Measurements from ENCODE around the gene GRIN2C. TPM values are rescaled to one million over a fixed set of nuclear protein-coding genes. Genes with fewer than 3 reads are reported as not detected.

The GRIN2C gene
- total and polyA plus RNA-seq, 2 donors (not counting 3 experiments of a cell fraction or from before 2014, with no cell fraction given): 0.04 to 0.60 TPM

DNA sequence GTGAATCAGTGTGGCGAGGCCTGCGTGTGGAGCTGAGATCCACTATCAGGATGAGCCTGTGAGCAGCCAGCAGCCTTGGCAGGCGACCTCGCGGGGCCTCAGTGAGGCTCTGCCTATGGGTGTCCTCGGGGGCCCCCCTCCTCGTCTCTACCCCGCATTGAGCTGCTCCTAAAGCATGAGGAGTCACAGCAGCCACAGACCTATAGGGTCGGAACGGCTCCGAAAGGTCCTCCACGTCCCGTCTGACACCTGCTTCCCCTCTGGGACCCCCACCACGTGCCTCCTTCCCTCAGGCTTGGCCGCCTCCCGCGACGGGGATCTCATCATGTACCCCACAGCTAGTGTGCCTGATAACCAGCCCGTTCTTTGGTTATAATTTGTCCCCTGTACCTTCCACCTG lies 28.8 kb downstream of the GRIN2C start:
- H3K27ac ChIP-seq (ENCODE audit: insufficient read depth, low read depth, low read length): no peak overlapping the region
- peaks cover 6% of the 10 kb centered on the region for H3K4me1 ChIP-seq (ENCODE audit: control insufficient read depth, extremely low read depth, insufficient read depth, low read length)
- no peaks in the 10 kb centered on the region for H4K20me1 ChIP-seq (replicated peaks; ENCODE audit: control insufficient read depth, extremely low read depth, insufficient read depth, low read length)
- no peaks in the 10 kb centered on the region for H3K9me3 ChIP-seq (replicated peaks; ENCODE audit: control insufficient read depth, insufficient read depth, low read length)
- FAIRE-seq: no peak
- H3K36me3 ChIP-seq (ENCODE audit: control insufficient read depth in 2 of 2, extremely low read depth in 1 of 2, insufficient read depth in 2 of 2, low read length in 2 of 2): no peaks in the 10 kb centered on the region
- DNase-seq (ENCODE audit: low read depth, low spot score): no peak
- H3K79me2 ChIP-seq (ENCODE audit: control insufficient read depth, insufficient read depth, low read length): no peaks in the 10 kb centered on the region
- ChIA-PET POLR2A (no interaction called here), CTCF (no interaction called here)
- TF ChIP-seq POLR2A (IDR thresholded peaks at IDR 0.05; ENCODE audit: low read depth, low read length): no peak
- no peak for TF ChIP-seq EZH2 (IDR thresholded peaks at IDR 0.05; ENCODE audit: borderline replicate concordance, low read depth, low read length, severe bottlenecking)
- no peak for TF ChIP-seq JUN (IDR thresholded peaks at IDR 0.05; ENCODE audit: borderline replicate concordance, insufficient read depth, insufficient read length, low read depth)
- no peak for TF ChIP-seq POLR2AphosphoS5 (IDR thresholded peaks at IDR 0.05; ENCODE audit: insufficient read depth, low read depth, low read length)
- no peak for TF ChIP-seq GATA2 (IDR thresholded peaks at IDR 0.05; ENCODE audit: insufficient read depth, insufficient read length, low read depth, low read length)
- TF ChIP-seq FOS (IDR thresholded peaks at IDR 0.05; ENCODE audit: borderline replicate concordance, insufficient read depth, low read length): no peak
- TF ChIP-seq, protein P1, sequence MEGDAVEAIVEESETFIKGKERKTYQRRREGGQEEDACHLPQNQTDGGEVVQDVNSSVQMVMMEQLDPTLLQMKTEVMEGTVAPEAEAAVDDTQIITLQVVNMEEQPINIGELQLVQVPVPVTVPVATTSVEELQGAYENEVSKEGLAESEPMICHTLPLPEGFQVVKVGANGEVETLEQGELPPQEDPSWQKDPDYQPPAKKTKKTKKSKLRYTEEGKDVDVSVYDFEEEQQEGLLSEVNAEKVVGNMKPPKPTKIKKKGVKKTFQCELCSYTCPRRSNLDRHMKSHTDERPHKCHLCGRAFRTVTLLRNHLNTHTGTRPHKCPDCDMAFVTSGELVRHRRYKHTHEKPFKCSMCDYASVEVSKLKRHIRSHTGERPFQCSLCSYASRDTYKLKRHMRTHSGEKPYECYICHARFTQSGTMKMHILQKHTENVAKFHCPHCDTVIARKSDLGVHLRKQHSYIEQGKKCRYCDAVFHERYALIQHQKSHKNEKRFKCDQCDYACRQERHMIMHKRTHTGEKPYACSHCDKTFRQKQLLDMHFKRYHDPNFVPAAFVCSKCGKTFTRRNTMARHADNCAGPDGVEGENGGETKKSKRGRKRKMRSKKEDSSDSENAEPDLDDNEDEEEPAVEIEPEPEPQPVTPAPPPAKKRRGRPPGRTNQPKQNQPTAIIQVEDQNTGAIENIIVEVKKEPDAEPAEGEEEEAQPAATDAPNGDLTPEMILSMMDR (IDR thresholded peaks at IDR 0.05; ENCODE audit: extremely low read depth in 1 of 2, insufficient read depth in 1 of 2, low read depth in 1 of 2, low read length in 2 of 2): no peak
- TF ChIP-seq MYC (IDR thresholded peaks at IDR 0.05; ENCODE audit: low read depth, low read length): no peak
- TF ChIP-seq, protein P2, sequence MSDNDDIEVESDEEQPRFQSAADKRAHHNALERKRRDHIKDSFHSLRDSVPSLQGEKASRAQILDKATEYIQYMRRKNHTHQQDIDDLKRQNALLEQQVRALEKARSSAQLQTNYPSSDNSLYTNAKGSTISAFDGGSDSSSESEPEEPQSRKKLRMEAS (IDR thresholded peaks at IDR 0.05; ENCODE audit: insufficient read depth, insufficient read length): no peak
- no peak overlapping the region for H3K4me2 ChIP-seq (ENCODE audit: insufficient read depth, low read length)
- no peak overlapping the region for H3K9ac ChIP-seq (replicated peaks; ENCODE audit: extremely low read depth, insufficient read depth, low read length)
- H2AFZ ChIP-seq (ENCODE audit: low read depth, low read length): no peak overlapping the region
- dilution Hi-C loops (cut with MboI; ENCODE audit: extremely low pct_ligation_motif_present, low sequenced_read_pairs): no loop called here
- no TSS peak for BruUV-seq (replicated peaks)
- no peaks in the 10 kb centered on the region for H3K27me3 ChIP-seq (ENCODE audit: control insufficient read depth in 2 of 2, insufficient read depth in 2 of 2, low read length in 2 of 2)
- intact Hi-C loops (cut with micrococcal nuclease): no loop called here
- no peaks in the 10 kb centered on the region for H3K9me1 ChIP-seq (replicated peaks; ENCODE audit: control insufficient read depth, extremely low read depth, insufficient read depth, low read length)
- H3K4me3 ChIP-seq (replicated peaks in 1 of 3; ENCODE audit: insufficient read depth in 1 of 3, low read depth in 1 of 3, low read length in 3 of 3): no peak overlapping the region
